Fibroblast of lung (primary cell): ENCODE data around the gene MAEA. TPM values are rescaled to one million over a fixed set of nuclear protein-coding genes. Genes with fewer than 3 reads are reported as not detected.

ENCODE experiments used
- DNase-seq, 2 donors: peaks; one replicate each; pipeline versions ENCODE4 v3.0.0 to v3.0.0-alpha.2; 2010; ENCODE audit warnings: low read depth in 2 of 2
- H2AFZ ChIP-seq: 2 replicates; pipeline ENCODE4 v1.5.1; 2012; ENCODE audit warnings: low read length, control low read depth, inconsistent platforms
- H3K27ac ChIP-seq: 2 replicates; pipeline ENCODE4 v1.5.1; 2011; ENCODE audit warnings: low read length, control low read depth; ENCODE audit not compliant: insufficient read depth
- H3K27me3 ChIP-seq: 2 replicates; pipeline ENCODE4 v1.5.1; 2011; ENCODE audit warnings: mild to moderate bottlenecking, low read length; ENCODE audit not compliant: control insufficient read depth, insufficient read depth
- H3K36me3 ChIP-seq: 2 replicates; pipeline ENCODE4 v1.5.1; 2011; ENCODE audit warnings: low read length; ENCODE audit not compliant: control insufficient read depth, insufficient read depth
- H3K4me1 ChIP-seq: 2 replicates; pipeline ENCODE4 v1.5.1; 2011; ENCODE audit warnings: low read length; ENCODE audit not compliant: control insufficient read depth, insufficient read depth; ENCODE audit errors: extremely low read depth
- H3K4me2 ChIP-seq: 2 replicates; pipeline ENCODE4 v1.5.1; 2011; ENCODE audit warnings: low read length, control low read depth; ENCODE audit not compliant: insufficient read depth; ENCODE audit errors: extremely low read depth
- H3K4me3 ChIP-seq, 4 experiments: fragments of 200-600 bp in 1 of 4; sonication (generic) in 1 of 4; replicated peaks in 1 of 4; 2 replicates each; pipeline ENCODE4 v1.5.1; 2011 to 2016; ENCODE audit warnings: low read length in 4 of 4, low read depth in 3 of 4, mild to moderate bottlenecking in 3 of 4, control low read depth in 2 of 4, inconsistent platforms in 1 of 4, mixed read lengths in 1 of 4; ENCODE audit not compliant: insufficient read depth in 1 of 4; ENCODE audit errors: control extremely low read depth in 1 of 4
- H3K79me2 ChIP-seq: 2 replicates; pipeline ENCODE4 v1.5.1; 2012; ENCODE audit warnings: mild to moderate bottlenecking, low read length, inconsistent platforms; ENCODE audit not compliant: control insufficient read depth, insufficient read depth
- H3K9ac ChIP-seq: 2 replicates; pipeline ENCODE4 v1.5.1; 2011; ENCODE audit warnings: mild to moderate bottlenecking, low read length, control low read depth; ENCODE audit not compliant: insufficient read depth
- H3K9me3 ChIP-seq: 2 replicates; pipeline ENCODE4 v1.5.1; 2012; ENCODE audit warnings: low read depth, low read length; ENCODE audit not compliant: control insufficient read depth, insufficient read depth
- H4K20me1 ChIP-seq: 2 replicates; pipeline ENCODE4 v1.5.1; 2011; ENCODE audit warnings: low read length; ENCODE audit not compliant: control insufficient read depth, insufficient read depth; ENCODE audit errors: extremely low read depth
- EZH2 ChIP-seq: IDR thresholded peaks from 2 replicates; pipeline ENCODE4 v1.5.1; 2012; ENCODE audit warnings: low read length, control low read depth, mild to moderate bottlenecking; ENCODE audit errors: missing control alignments
- polyA plus RNA-seq, 2 donors: library from polyadenylated mRNA; depleted of rRNA in 1 of 2; stranded (reverse) in 1 of 2; unstranded in 1 of 2; fragments of >200 nt; gene quantifications; 2 replicates each; pipeline ENCODE4 v1.2.1, GENCODE V29; 2011 to 2012; ENCODE audit warnings: missing spikeins in 1 of 2
- total RNA-seq: library from RNA; depleted of rRNA; stranded (reverse); fragments of >200 nt; gene quantifications from 2 replicates; pipeline ENCODE4 v1.2.1, GENCODE V29; 2014
- TF ChIP-seq, protein P1 (sequence below), 2 donors: IDR thresholded peaks in 1 of 2; conservative IDR thresholded peaks in 1 of 2; 1 replicate in 1 of 2; 2 replicates in 1 of 2; pipeline ENCODE4 v1.5.1; 2011 to 2012; ENCODE audit warnings: low read length in 2 of 2, control low read depth in 1 of 2, inconsistent platforms in 1 of 2, low read depth in 1 of 2, mild to moderate bottlenecking in 1 of 2

The MAEA gene
- total and polyA plus RNA-seq, 2 donors (not counting 1 experiment from before 2014, with no cell fraction given): 44.3 to 53.8 TPM

GRCh38 chr4:1249731-1250526 is 39.8 kb upstream of the MAEA start:
- H2AFZ ChIP-seq: peak overlapping the region; percentile 46
- no peaks in the 10 kb centered on the region for H3K27me3 ChIP-seq
- H4K20me1 ChIP-seq: no peaks in the 10 kb centered on the region
- peak overlapping the region; percentile 45 to 68 (median 52) for H3K4me3 ChIP-seq
- no peaks in the 10 kb centered on the region for H3K9me3 ChIP-seq
- peak overlapping the region; percentile 90 for H3K4me2 ChIP-seq
- DNase-seq: peak; percentile 33 to 67
- H3K79me2 ChIP-seq: peaks cover 40% of the 10 kb centered on the region
- peak overlapping the region; percentile 82 for H3K9ac ChIP-seq
- peaks cover 11% of the 10 kb centered on the region for H3K4me1 ChIP-seq
- no peak for TF ChIP-seq EZH2
- TF ChIP-seq, protein P1, sequence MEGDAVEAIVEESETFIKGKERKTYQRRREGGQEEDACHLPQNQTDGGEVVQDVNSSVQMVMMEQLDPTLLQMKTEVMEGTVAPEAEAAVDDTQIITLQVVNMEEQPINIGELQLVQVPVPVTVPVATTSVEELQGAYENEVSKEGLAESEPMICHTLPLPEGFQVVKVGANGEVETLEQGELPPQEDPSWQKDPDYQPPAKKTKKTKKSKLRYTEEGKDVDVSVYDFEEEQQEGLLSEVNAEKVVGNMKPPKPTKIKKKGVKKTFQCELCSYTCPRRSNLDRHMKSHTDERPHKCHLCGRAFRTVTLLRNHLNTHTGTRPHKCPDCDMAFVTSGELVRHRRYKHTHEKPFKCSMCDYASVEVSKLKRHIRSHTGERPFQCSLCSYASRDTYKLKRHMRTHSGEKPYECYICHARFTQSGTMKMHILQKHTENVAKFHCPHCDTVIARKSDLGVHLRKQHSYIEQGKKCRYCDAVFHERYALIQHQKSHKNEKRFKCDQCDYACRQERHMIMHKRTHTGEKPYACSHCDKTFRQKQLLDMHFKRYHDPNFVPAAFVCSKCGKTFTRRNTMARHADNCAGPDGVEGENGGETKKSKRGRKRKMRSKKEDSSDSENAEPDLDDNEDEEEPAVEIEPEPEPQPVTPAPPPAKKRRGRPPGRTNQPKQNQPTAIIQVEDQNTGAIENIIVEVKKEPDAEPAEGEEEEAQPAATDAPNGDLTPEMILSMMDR (conservative IDR thresholded peaks at IDR 0.05 in 1 of 2, IDR thresholded peaks at IDR 0.05 in 1 of 2; ENCODE audit: low read depth in 1 of 2, low read length in 2 of 2): no peak
- H3K27ac ChIP-seq: peak overlapping the region; percentile 88
- H3K36me3 ChIP-seq: peaks cover 9% of the 10 kb centered on the region

- H3K9me3 ChIP-seq: no peaks in the 10 kb centered on the region
- H3K9ac ChIP-seq: no peak overlapping the region
- peaks cover 11% of the 10 kb centered on the region for H3K4me1 ChIP-seq
- no peak overlapping the region for H2AFZ ChIP-seq
- peaks cover 9% of the 10 kb centered on the region for H3K36me3 ChIP-seq
- peaks cover 35% of the 10 kb centered on the region for H3K79me2 ChIP-seq
- H3K4me2 ChIP-seq: no peak overlapping the region
- no peak overlapping the region for H3K4me3 ChIP-seq
- H3K27ac ChIP-seq: no peak overlapping the region
- no peaks in the 10 kb centered on the region for H3K27me3 ChIP-seq
- DNase-seq: no peak
- H4K20me1 ChIP-seq: no peaks in the 10 kb centered on the region
- TF ChIP-seq, protein P1 (conservative IDR thresholded peaks at IDR 0.05 in 1 of 2, IDR thresholded peaks at IDR 0.05 in 1 of 2; ENCODE audit: low read depth in 1 of 2, low read length in 2 of 2): no peak
- TF ChIP-seq EZH2: no peak
These were observed 39.2 kb upstream of the MAEA start for GRCh38 chr4:1250527-1250812.

- no peak for DNase-seq
- no peak overlapping the region for H3K4me3 ChIP-seq
- no peak overlapping the region for H3K9ac ChIP-seq
- H2AFZ ChIP-seq: no peak overlapping the region
- no peaks in the 10 kb centered on the region for H3K27me3 ChIP-seq
- H3K36me3 ChIP-seq: peaks cover 8% of the 10 kb centered on the region
- peaks cover 28% of the 10 kb centered on the region for H3K79me2 ChIP-seq
- no peaks in the 10 kb centered on the region for H4K20me1 ChIP-seq
- H3K27ac ChIP-seq: no peak overlapping the region
- H3K4me1 ChIP-seq: peaks cover 10% of the 10 kb centered on the region
- TF ChIP-seq, protein P1 (conservative IDR thresholded peaks at IDR 0.05 in 1 of 2, IDR thresholded peaks at IDR 0.05 in 1 of 2; ENCODE audit: low read depth in 1 of 2, low read length in 2 of 2): no peak
- no peak for TF ChIP-seq EZH2
- no peak overlapping the region for H3K4me2 ChIP-seq
- H3K9me3 ChIP-seq: no peaks in the 10 kb centered on the region
These were observed 38.5 kb upstream of the MAEA start for GRCh38 chr4:1250921-1251772.
